GM10248 (cell line): ENCODE measurements around the gene PDLIM5.

ENCODE experiments used
- CTCF ChIA-PET: fragments of 300-600 bp; sonication (Branson Sonifier 250); formaldehyde crosslinking; extraction: SDS; loops from one replicate; lab custom pipeline; 2021; ENCODE audit warnings: antibody characterized with exemption; lab: Yijun Ruan, JAX
- POLR2A ChIA-PET: fragments of 350-650 bp; sonication (Branson Sonifier 250); formaldehyde crosslinking; extraction: SDS; loops from one replicate; lab custom pipeline; 2020; ENCODE audit warnings: antibody characterized with exemption; lab: Yijun Ruan, JAX
- DNase-seq: peaks from one replicate; pipeline ENCODE4 v3.0.0; 2012; ENCODE audit errors: extremely low spot score
- CTCF ChIP-seq: IDR thresholded peaks from 2 replicates; pipeline ENCODE4 v1.5.1; 2012; ENCODE audit warnings: mild to moderate bottlenecking, low read depth; ENCODE audit errors: extremely low read depth, missing control alignments, control extremely low read depth

PDLIM5 gene

GRCh38 chr4:94489098-94489497 is 37.4 kb downstream of the PDLIM5 start:
- no peak for TF ChIP-seq CTCF
- DNase-seq = no peak
- ChIA-PET POLR2A (no interaction called here), CTCF (no interaction called here)

DNA sequence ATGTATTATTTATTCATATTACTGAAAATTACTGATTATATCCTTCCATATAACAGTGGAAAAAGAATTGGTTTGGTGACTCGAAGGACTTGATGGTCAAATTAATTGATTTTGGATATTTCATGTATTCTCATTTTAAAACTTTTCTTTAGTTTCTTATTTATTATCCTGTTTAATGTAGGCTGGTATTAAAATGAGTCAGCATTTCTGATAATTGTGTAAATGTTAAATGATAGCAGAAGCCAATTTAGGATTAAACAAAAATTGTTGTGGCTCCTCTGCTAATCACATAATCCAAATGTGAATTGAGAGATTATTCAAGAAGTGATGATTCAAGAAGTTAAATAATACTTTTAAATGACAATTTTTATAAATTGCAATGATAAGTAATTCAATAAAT is 38.7 kb downstream of the PDLIM5 start:
- CTCF ChIA-PET = no interaction called here

DNA sequence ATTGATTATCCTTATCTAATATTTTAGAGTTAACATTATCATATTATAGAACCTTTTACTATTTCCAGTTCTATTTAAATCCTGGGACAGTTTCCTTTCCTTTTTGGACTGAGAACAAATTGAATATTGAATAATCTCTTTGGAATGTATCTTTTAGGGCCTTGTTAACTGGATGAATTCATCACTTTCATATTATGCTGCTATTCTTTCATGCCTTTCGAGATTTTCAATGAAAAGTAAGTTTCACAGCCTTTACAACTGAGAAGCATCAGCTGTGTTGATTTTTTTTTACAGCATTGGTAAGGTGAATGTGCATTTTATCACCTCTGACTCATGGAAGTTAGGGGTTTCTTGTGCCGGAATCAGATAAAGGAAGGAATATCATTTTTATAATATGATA is 39.6 kb downstream of the PDLIM5 start:
- no peak for DNase-seq
- ChIA-PET CTCF (no interaction called here), POLR2A (no interaction called here)
- no peak for TF ChIP-seq CTCF

More for the DNA sequence above, 38.7 kb downstream of the PDLIM5 start:
- no peak for TF ChIP-seq CTCF
- POLR2A ChIA-PET = no interaction called here
- no peak for DNase-seq

- no peak for DNase-seq
- CTCF ChIA-PET = no interaction called here
- POLR2A ChIA-PET = no interaction called here
- TF ChIP-seq CTCF = no peak
Observed at GRCh38 chr4:94495408-94495807, 43.7 kb downstream of the PDLIM5 start.

DNA sequence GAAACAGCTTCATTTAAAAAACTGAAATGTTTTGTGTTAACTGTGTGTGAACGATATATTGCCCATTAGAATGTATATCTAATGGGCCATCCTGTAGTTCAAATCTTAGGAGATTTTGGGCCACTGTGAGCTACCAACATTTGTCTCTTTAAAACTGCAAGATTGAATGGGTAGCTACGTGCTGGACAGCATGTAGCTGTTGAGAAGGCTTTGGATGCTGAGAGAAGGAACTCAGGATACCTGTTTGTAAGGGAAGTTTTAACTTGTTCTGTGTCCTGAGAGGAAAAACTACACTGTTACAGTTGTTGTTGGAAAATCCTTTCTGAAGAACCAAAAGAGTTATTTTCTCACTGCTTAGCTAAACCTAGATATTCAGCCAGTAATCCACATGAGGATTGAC is 45.9 kb downstream of the PDLIM5 start:
- no peak for TF ChIP-seq CTCF
- ChIA-PET CTCF (no interaction called here), POLR2A (no interaction called here)
- no peak for DNase-seq

DNA sequence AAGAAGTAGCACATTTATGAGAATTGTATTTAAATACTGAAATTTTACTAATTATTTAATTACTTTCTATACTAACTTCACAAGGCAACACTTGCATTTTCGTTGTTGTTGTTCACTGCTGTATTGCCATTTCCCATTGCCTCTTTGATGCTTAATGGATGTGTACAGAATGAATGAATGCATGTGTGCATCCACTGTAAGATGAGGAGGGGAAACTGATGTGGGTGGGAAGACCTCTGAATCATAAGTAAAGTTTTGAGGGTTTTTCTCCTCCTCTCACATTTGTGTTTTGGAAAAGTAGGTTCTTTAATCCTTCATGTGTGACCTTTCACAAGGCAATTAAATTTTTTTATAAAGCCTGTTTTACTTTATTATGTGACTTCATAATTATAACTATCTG is 46.8 kb downstream of the PDLIM5 start:
- POLR2A ChIA-PET = no interaction called here
- DNase-seq = no peak
- CTCF ChIA-PET = no interaction called here
- TF ChIP-seq CTCF = no peak

GRCh38 chr4:94500685-94501084 is 48.9 kb downstream of the PDLIM5 start:
- TF ChIP-seq CTCF = no peak
- ChIA-PET POLR2A (no interaction called here), CTCF (interaction anchor here (2.7 kb wide), 1 partner anchor 15 kb away, joined by 9 read pairs; no protein-coding TSS in a partner anchor)
- DNase-seq = no peak
